Immature natural killer cell (primary cell): ENCODE data around the gene STX1B. TPM values are rescaled to one million over a fixed set of nuclear protein-coding genes. Genes with fewer than 3 reads are reported as not detected.

Source experiments
- DNase-seq, 3 donors: peaks; one replicate each; pipeline ENCODE4 v3.0.0; 2022; ENCODE audit warnings: mixed read lengths in 1 of 3
- H3K27ac Mint-ChIP-seq, 6 donors: one replicate each; pipeline ENCODE4 v1.8.0; 2020; ENCODE audit warnings: mixed read lengths in 6 of 6, mild to moderate bottlenecking in 5 of 6, inconsistent platforms in 4 of 6, moderate library complexity in 3 of 6
- H3K27me3 Mint-ChIP-seq, 3 donors: one replicate each; pipeline ENCODE4 v1.8.0; 2020 to 2021; ENCODE audit warnings: low read depth in 3 of 3, mild to moderate bottlenecking in 3 of 3, mixed read lengths in 3 of 3, moderate library complexity in 3 of 3, inconsistent platforms in 1 of 3
- H3K36me3 Mint-ChIP-seq, 3 donors: one replicate each; pipeline ENCODE4 v1.8.0; 2020; ENCODE audit warnings: mixed read lengths in 3 of 3, inconsistent platforms in 2 of 3, mild to moderate bottlenecking in 2 of 3
- H3K4me1 Mint-ChIP-seq, 2 donors: one replicate each; pipeline ENCODE4 v1.8.0; 2020; ENCODE audit warnings: inconsistent platforms in 2 of 2, mild to moderate bottlenecking in 2 of 2, mixed read lengths in 2 of 2, moderate library complexity in 1 of 2
- H3K4me3 Mint-ChIP-seq, 5 donors: one replicate each; pipeline ENCODE4 v1.8.0; 2020; ENCODE audit warnings: mild to moderate bottlenecking in 5 of 5, mixed read lengths in 5 of 5, inconsistent platforms in 3 of 5, moderate library complexity in 3 of 5
- H3K9me3 Mint-ChIP-seq, 6 donors: one replicate each; pipeline ENCODE4 v1.8.0; 2020; ENCODE audit warnings: mild to moderate bottlenecking in 6 of 6, mixed read lengths in 6 of 6, inconsistent platforms in 4 of 6, moderate library complexity in 3 of 6
- polyA plus RNA-seq, 3 donors: library from polyadenylated mRNA; unstranded; fragments of 300-500 nt; fragmentation: Illumina TruSeq; gene quantifications; one replicate each; pipeline ENCODE4 v1.2.3, GENCODE V29; 2021

The STX1B gene
- polyA plus RNA-seq, 3 donors from 2014 or later: not detected

DNA sequence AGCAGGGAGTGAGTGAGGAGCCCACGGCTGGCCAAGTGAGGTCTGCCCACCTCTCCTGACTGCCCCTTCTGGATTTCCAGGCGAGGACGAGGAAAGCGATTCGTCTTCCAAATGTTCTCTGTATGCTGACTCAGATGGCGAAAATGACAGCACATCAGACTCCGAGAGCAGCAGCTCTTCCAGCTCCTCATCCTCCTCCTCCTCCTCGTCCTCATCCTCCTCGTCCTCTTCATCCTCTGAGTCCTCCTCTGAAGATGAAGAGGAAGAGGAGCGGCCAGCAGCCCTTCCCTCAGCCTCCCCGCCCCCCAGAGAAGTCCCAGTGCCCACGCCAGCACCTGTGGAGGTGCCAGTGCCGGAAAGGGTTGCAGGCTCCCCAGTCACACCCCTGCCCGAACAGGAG is 39.1 kb downstream of the STX1B start:
- H3K27ac Mint-ChIP-seq: no peak overlapping the region

DNA sequence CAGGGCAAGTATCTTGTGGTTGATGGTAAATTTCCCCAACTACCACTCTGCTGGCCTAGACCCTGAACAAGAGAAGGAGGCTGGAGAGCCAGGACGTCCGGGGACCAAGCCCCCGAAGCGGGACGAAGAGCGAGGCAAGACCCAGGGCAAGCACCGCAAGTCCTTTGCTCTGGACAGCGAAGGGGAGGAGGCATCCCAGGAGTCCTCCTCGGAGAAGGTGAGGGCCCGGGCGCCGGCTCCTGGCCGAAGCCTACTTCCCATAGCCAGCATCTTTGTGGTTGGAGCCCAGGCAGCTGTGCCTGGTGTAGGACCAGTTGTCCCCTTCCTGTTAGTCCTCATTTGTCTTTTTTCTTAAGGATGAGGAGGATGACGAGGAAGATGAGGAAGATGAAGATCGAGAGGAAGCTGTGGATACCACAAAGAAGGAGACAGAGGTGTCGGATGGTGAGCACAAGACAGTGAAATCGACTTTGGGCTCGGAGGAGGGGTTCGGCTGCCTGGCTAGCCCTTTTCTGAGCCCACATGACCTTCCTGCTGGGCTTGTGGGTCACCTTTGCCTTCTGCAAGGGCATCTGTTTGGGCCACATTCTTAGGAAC is 41.1 kb downstream of the STX1B start:
- Mint-ChIP-seq H3K27me3 (peaks cover 0 to 12% (median 4%) of the 10 kb centered on the region in 3 donors), H3K36me3 (peaks cover 28 to 52% (median 31%) of the 10 kb centered on the region in 3 donors), H3K9me3 (no peaks in the 10 kb centered on the region), H3K4me3 (no peak overlapping the region), H3K4me1 (peaks cover 0 to 6% of the 10 kb centered on the region in 2 donors), H3K27ac (peak overlapping the region in 1 of 6 donors; percentile 49)
- DNase-seq: no peak

More for the DNA sequence above, 39.1 kb downstream of the STX1B start:
- Mint-ChIP-seq H3K27me3 (peaks cover 0 to 10% (median 4%) of the 10 kb centered on the region in 3 donors), H3K4me1 (peaks cover 0 to 6% of the 10 kb centered on the region in 2 donors), H3K36me3 (peaks cover 29 to 54% (median 34%) of the 10 kb centered on the region in 3 donors), H3K9me3 (no peaks in the 10 kb centered on the region), H3K4me3 (no peak overlapping the region)
- DNase-seq: no peak

GRCh38 chr16:30967795-30968194 is 42.6 kb downstream of the STX1B start:
- Mint-ChIP-seq H3K36me3 (peaks cover 25 to 49% (median 28%) of the 10 kb centered on the region in 3 donors), H3K4me3 (no peak overlapping the region), H3K27ac (no peak overlapping the region), H3K27me3 (peaks cover 0 to 6% (median 4%) of the 10 kb centered on the region in 3 donors), H3K9me3 (no peaks in the 10 kb centered on the region), H3K4me1 (peaks cover 0 to 2% of the 10 kb centered on the region in 2 donors)
- no peak for DNase-seq

DNA sequence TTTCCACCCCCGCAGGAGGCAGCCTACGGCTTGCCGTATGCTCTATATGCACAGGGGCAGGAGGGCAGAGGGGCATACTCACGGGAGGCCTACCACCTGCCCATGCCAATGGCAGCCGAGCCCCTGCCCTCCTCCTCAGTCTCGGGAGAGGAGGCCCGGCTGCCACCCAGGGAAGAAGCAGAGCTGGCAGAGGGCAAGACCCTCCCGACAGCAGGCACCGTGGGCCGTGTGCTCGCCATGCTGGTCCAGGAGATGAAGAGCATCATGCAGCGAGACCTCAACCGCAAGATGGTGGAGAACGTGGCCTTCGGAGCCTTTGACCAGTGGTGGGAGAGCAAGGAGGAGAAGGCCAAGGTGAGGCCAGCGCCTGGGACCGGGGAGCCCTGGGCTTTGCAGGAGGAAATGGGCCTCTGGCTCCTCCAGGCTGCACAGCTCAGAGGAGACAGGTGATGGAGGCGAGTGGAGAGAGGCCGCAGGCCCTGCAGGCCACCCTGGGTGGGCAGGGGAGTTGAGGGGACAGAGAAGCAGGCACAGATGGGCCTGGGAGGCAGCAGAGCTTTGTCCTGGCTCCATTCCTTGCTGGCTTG is 44.3 kb downstream of the STX1B start:
- no peak for DNase-seq

GRCh38 chr16:30965436-30965835 is 45.0 kb downstream of the STX1B start:
- H3K27ac Mint-ChIP-seq: no peak overlapping the region
- no peaks in the 10 kb centered on the region for H3K9me3 Mint-ChIP-seq
- DNase-seq: no peak
- peaks cover 2 to 9% of the 10 kb centered on the region in 2 donors for H3K4me1 Mint-ChIP-seq
- H3K27me3 Mint-ChIP-seq: peaks cover 0 to 9% (median 4%) of the 10 kb centered on the region in 3 donors
- no peak overlapping the region for H3K4me3 Mint-ChIP-seq
- H3K36me3 Mint-ChIP-seq: peaks cover 19 to 44% (median 26%) of the 10 kb centered on the region in 3 donors

More for the DNA sequence above, 44.3 kb downstream of the STX1B start:
- Mint-ChIP-seq H3K4me3 (no peak overlapping the region), H3K9me3 (no peaks in the 10 kb centered on the region), H3K36me3 (peaks cover 23 to 47% (median 30%) of the 10 kb centered on the region in 3 donors), H3K4me1 (peaks cover 2 to 4% of the 10 kb centered on the region in 2 donors), H3K27ac (no peak overlapping the region), H3K27me3 (peaks cover 0 to 9% (median 4%) of the 10 kb centered on the region in 3 donors)

DNA sequence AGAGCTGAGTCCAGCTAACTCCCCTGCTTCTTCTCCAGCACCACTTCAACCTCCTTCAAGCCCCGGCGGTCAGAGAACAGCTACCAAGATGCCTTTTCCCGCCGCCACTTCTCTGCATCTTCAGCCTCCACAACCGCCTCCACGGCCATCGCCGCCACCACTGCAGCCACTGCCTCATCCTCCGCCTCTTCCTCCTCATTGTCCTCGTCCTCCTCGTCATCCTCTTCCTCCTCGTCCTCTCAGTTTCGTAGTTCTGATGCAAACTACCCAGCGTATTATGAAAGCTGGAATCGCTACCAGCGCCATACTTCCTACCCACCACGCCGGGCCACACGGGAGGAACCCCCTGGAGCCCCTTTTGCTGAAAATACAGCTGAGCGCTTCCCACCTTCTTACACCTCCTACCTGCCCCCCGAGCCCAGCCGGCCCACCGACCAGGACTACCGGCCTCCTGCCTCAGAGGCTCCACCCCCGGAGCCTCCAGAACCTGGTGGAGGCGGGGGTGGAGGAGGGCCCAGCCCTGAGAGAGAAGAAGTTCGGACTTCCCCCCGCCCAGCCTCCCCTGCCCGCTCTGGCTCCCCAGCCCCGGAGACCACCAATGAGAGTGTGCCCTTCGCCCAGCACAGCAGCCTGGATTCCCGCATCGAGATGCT is 45.7 kb downstream of the STX1B start:
- H3K4me1 Mint-ChIP-seq: peaks cover 10 to 16% of the 10 kb centered on the region in 2 donors
- no peak for DNase-seq
- H3K27ac Mint-ChIP-seq: peak overlapping the region in 1 of 6 donors; percentile 11
- peaks cover 24 to 50% (median 34%) of the 10 kb centered on the region in 3 donors for H3K36me3 Mint-ChIP-seq
- no peak overlapping the region for H3K4me3 Mint-ChIP-seq
- peaks cover 0 to 9% (median 4%) of the 10 kb centered on the region in 3 donors for H3K27me3 Mint-ChIP-seq
- H3K9me3 Mint-ChIP-seq: no peaks in the 10 kb centered on the region

- peaks cover 16 to 23% of the 10 kb centered on the region in 2 donors for H3K4me1 Mint-ChIP-seq
- H3K27me3 Mint-ChIP-seq: peaks cover 6 to 14% (median 6%) of the 10 kb centered on the region in 3 donors
- no peaks in the 10 kb centered on the region for H3K9me3 Mint-ChIP-seq
- peak overlapping the region in 1 of 6 donors; percentile 64 for H3K27ac Mint-ChIP-seq
- peaks cover 24 to 52% (median 34%) of the 10 kb centered on the region in 3 donors for H3K36me3 Mint-ChIP-seq
- no peak for DNase-seq
- no peak overlapping the region for H3K4me3 Mint-ChIP-seq
Observed at GRCh38 chr16:30963925-30964511, 46.4 kb downstream of the STX1B start.

DNA sequence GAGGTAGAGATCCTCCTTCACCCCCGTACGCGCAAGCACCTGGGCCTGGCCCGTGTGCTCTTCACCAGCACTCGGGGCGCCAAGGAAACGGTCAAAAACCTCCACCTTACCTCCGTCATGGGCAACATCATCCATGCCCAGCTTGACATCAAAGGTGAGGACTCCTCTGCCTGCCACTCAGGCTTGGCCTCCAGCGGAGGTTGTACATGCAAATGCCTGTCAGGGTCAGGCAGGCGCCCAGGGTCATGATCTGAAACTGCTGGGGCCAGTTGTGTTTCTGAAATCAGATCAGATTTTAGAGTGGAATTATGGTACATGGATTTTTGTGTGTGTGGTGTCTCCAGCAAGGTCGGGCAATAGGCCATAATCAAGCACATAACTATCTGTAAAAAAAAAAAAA is 49.1 kb downstream of the STX1B start:
- peaks cover 16 to 25% (median 21%) of the 10 kb centered on the region in 3 donors for H3K27me3 Mint-ChIP-seq
- peaks cover 22 to 38% (median 25%) of the 10 kb centered on the region in 3 donors for H3K36me3 Mint-ChIP-seq
- H3K4me1 Mint-ChIP-seq: peaks cover 33 to 40% of the 10 kb centered on the region in 2 donors
- H3K4me3 Mint-ChIP-seq: no peak overlapping the region
- no peak overlapping the region for H3K27ac Mint-ChIP-seq
- DNase-seq: no peak
- no peaks in the 10 kb centered on the region for H3K9me3 Mint-ChIP-seq

DNA sequence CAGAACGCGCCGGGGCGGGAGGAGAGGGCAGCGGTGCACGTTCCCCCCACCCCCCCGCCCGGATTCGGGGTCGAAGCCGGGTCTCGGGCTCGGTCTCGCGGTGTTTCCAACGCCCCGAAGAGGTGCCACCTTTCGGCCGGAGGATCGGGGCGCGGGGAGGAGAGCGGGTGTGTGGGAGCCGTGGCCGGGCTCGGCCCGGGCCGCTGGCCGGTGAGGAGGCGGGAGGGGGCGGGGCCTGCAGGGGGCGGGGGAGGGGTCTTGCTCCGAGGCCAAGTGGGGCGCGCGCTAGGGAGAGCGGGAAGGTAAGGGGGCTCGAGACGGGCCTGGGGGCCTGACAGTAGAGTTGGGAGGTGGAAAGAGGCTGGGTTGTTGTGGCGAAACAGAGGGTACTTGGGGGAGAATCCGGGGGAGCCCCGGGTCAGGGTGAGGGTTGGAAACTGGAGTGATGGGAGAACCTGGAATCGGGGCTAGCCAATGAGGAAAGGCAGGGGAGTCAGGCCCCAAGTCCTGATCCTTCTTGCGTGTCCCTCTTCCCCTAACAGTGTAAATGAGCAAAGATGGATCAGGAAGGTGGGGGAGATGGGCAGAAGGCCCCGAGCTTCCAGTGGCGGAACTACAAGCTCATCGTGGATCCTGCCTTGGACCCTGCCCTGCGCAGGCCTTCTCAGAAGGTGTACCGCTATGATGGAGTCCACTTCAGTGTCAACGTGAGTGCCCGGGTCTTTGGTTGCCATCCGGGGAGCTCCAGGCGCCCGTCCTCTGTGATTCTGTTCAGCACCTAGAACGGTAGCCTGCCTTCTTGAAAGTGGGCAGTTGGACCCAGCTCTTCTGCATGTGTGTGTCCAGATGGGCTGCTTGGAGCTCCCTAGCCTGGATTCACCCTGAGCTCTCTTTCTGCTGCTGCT is 52.0 kb downstream of the STX1B start:
- peak overlapping the region; percentile 40 to 93 (median 88) for H3K27ac Mint-ChIP-seq
- peaks cover 38 to 45% of the 10 kb centered on the region in 2 donors for H3K4me1 Mint-ChIP-seq
- DNase-seq: no peak
- peaks cover 17 to 29% (median 22%) of the 10 kb centered on the region in 3 donors for H3K36me3 Mint-ChIP-seq
- peaks cover 15 to 24% (median 22%) of the 10 kb centered on the region in 3 donors for H3K27me3 Mint-ChIP-seq
- H3K9me3 Mint-ChIP-seq: no peaks in the 10 kb centered on the region
- peak overlapping the region; percentile 83 to 92 (median 88) for H3K4me3 Mint-ChIP-seq

DNA sequence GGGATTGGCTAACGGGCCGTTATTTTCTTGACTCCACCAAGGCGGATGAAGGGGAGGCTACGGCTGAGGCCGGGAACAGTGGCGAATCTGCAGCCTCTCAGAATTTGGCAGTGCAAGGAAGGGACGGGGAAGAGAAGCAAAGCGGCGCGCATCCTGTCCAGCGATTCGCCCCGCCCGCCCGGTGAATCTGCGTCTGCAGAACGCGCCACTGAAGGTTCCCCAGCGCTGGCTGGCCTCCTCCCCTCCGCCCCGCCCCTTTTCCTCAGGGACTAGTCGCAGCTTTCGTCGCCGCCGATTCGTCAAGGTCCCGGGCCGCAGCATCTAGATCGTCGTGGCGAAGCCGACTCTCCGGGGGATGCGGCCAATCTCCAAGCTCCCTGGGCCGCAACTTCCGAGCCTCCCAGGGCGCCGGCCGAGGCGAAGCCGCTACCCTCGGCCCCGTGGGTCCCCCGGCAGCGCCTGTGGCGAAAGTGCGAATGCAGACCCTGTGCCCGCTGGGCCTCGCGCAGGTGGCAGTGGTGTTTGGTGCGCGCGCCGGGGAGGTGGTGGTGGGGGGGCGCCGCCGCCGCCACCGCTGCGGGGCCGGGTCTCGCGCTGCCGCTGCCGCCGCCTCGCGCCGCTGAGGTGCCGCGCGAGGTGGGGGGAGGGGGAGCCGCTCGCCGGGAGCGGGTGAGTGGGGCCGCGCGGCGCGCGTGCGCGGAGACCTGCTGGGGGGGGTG is 52.8 kb downstream of the STX1B start, which contains the start of gene SETD1A:
Gene SETD1A (plus strand): TSS at position 299 of the 719 bp plus-strand sequence. CDS start 978 bp downstream, outside the sequence.
- peak within 1 kb of the TSS; percentile 95 to 97 (median 97) for H3K4me3 Mint-ChIP-seq
- peaks cover 13 to 23% (median 17%) of the 10 kb centered on the region in 3 donors for H3K36me3 Mint-ChIP-seq
- peaks cover 38 to 45% of the 10 kb centered on the region in 2 donors for H3K4me1 Mint-ChIP-seq
- H3K27ac Mint-ChIP-seq: peak within 1 kb of the TSS; percentile 95 to 99 (median 97)
- no peaks in the 10 kb centered on the region for H3K9me3 Mint-ChIP-seq
- peak; percentile 96 to 99 (median 99) for DNase-seq
- peaks cover 15 to 24% (median 22%) of the 10 kb centered on the region in 3 donors for H3K27me3 Mint-ChIP-seq

- peaks cover 15 to 24% (median 19%) of the 10 kb centered on the region in 3 donors for H3K27me3 Mint-ChIP-seq
- peaks cover 38 to 50% of the 10 kb centered on the region in 2 donors for H3K4me1 Mint-ChIP-seq
- DNase-seq: peak; percentile 78 to 82 (median 81)
- peak overlapping the region; percentile 95 to 97 (median 97) for H3K4me3 Mint-ChIP-seq
- H3K36me3 Mint-ChIP-seq: peaks cover 12 to 20% (median 13%) of the 10 kb centered on the region in 3 donors
- no peaks in the 10 kb centered on the region for H3K9me3 Mint-ChIP-seq
- peak overlapping the region; percentile 95 to 99 (median 97) for H3K27ac Mint-ChIP-seq
Observed at GRCh38 chr16:30956601-30957455, 53.6 kb downstream of the STX1B start.
